Brain pericyte (primary cell): ENCODE measurements around the gene PRELID1.

Source experiments
- DNase-seq: peaks from one replicate; pipeline ENCODE4 v3.0.0-alpha.2; 2012; ENCODE audit warnings: low read depth, low spot score

PRELID1 gene

GRCh38 chr5:177313561-177314259 lies 10.1 kb downstream of the PRELID1 start:
- DNase-seq: no peak

- DNase-seq: no peak
Measured at GRCh38 chr5:177314376-177315342, 11.1 kb downstream of the PRELID1 start.

GRCh38 chr5:177315411-177315810 lies 11.8 kb downstream of the PRELID1 start:
- no peak for DNase-seq

GRCh38 chr5:177316005-177316404 lies 12.4 kb downstream of the PRELID1 start:
- DNase-seq: no peak

- no peak for DNase-seq
Measured at GRCh38 chr5:177317959-177318377, 14.4 kb downstream of the PRELID1 start.

GRCh38 chr5:177319913-177320588 lies 16.5 kb downstream of the PRELID1 start:
- DNase-seq: no peak

GRCh38 chr5:177320879-177321278 lies 17.3 kb downstream of the PRELID1 start:
- no peak for DNase-seq

- no peak for DNase-seq
Measured at GRCh38 chr5:177325868-177326381, 22.3 kb downstream of the PRELID1 start.

- no peak for DNase-seq
Measured at GRCh38 chr5:177327539-177328522, 24.2 kb downstream of the PRELID1 start.

- DNase-seq: no peak
Measured at GRCh38 chr5:177328545-177329231, 25.1 kb downstream of the PRELID1 start.

- DNase-seq: no peak
Measured at GRCh38 chr5:177329883-177330282, 26.3 kb downstream of the PRELID1 start.

GRCh38 chr5:177330991-177331842 lies 27.6 kb downstream of the PRELID1 start:
- no peak for DNase-seq

GRCh38 chr5:177332031-177332895 lies 28.7 kb downstream of the PRELID1 start:
- no peak for DNase-seq

GRCh38 chr5:177332896-177333260 lies 29.3 kb downstream of the PRELID1 start:
- no peak for DNase-seq

- DNase-seq: no peak
Measured at GRCh38 chr5:177333420-177334154, 30.0 kb downstream of the PRELID1 start.

GRCh38 chr5:177334155-177334551 lies 30.6 kb downstream of the PRELID1 start:
- no peak for DNase-seq
